GM12872 (cell line): ENCODE data around the gene ZNF691.

ENCODE experiments used
- TF ChIP-seq, protein P1 (sequence below): IDR thresholded peaks from 3 replicates; pipeline ENCODE4 v1.5.1; 2011; ENCODE audit warnings: low read depth, mild to moderate bottlenecking, low read length, moderate library complexity; ENCODE audit not compliant: insufficient read depth

ZNF691 gene

DNA sequence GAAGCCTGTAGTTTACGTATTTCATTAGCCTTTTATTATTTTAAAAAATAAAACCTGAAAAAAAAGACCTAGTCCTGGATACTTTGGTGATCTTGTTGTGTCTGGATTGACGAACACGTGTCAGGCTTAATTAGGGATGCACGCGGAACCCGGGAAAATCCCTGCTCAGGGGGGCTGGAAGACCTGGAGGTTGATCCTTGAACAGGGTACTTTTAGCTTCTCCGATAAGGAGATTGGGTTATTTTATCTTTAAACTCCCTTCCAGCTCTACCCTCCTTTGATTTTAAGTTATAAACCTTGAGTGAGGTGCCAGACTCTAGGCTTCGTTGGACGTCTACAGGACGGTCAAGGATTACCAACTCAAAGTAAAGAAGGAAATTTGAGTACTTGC is 552 bp upstream of the ZNF691 start:
- TF ChIP-seq, protein P1, sequence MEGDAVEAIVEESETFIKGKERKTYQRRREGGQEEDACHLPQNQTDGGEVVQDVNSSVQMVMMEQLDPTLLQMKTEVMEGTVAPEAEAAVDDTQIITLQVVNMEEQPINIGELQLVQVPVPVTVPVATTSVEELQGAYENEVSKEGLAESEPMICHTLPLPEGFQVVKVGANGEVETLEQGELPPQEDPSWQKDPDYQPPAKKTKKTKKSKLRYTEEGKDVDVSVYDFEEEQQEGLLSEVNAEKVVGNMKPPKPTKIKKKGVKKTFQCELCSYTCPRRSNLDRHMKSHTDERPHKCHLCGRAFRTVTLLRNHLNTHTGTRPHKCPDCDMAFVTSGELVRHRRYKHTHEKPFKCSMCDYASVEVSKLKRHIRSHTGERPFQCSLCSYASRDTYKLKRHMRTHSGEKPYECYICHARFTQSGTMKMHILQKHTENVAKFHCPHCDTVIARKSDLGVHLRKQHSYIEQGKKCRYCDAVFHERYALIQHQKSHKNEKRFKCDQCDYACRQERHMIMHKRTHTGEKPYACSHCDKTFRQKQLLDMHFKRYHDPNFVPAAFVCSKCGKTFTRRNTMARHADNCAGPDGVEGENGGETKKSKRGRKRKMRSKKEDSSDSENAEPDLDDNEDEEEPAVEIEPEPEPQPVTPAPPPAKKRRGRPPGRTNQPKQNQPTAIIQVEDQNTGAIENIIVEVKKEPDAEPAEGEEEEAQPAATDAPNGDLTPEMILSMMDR: no peak

GRCh38 chr1:42847111-42847595 is 740 bp downstream of the ZNF691 start:
- TF ChIP-seq, protein P1: no peak

GRCh38 chr1:42847721-42848460 is 1.5 kb downstream of the ZNF691 start:
- TF ChIP-seq, protein P1: no peak

- TF ChIP-seq, protein P1: no peak
Measured at GRCh38 chr1:42848823-42849537, 2.6 kb downstream of the ZNF691 start.

DNA sequence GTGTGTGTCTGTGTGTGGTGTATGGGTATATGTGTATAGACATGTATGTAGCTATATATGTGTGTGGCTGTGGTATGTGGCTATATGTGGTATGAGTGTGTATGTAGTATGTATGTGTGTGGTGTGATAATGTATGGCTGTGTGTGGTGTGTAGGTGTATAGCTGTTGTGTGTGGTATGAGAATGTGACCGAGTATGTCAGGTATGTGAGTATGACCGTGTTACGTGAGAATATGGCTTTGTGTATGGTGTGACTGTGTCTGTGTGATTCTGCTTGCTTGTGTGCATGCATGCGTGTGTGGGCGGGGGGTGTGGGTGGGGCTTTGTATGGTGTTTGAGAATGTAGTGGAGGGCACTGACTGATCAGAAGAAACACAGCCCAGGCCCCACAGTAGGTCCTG is 3.5 kb downstream of the ZNF691 start:
- TF ChIP-seq, protein P1: no peak

GRCh38 chr1:42851420-42851819 is 5.0 kb downstream of the ZNF691 start:
- TF ChIP-seq, protein P1: no peak

DNA sequence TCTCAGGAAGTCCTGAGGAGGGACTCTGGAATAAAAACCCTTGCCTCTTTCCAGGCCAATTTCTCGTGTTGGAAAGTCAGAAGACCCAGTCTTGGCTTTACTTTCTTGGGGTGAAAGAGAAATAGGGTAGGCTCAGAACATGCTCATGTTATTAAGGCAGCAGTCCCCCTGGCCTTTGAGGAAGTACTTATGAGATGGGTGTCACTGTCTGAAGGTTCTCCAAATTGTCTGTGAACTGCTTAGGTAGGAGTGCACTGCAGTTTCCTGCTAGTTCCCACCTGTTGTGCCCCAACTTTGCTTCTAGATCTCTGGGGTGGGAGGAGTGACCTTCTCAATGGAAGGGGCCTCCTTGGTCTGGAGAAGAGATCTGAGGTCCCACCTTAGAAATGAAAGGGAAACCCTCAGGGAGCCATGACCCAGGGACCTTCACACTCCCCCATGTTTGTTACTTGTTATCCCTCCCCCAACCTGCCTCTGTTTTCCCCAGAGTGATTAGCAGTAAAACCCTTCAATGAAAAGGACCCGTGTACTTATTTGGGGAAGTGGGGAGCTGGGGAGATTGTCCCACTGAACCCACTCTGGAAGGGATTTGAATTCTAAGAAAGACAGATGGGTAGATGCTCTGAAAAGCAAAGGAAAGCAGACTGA is 5.7 kb downstream of the ZNF691 start:
- TF ChIP-seq, protein P1: no peak
